K562 (cell line): ENCODE data around the gene GJB2.

Source experiments
- ADNP ChIP-seq: fragments of 200-800 bp; sonication (Bioruptor generic); IDR thresholded peaks from 2 replicates; pipeline ENCODE4 v1.6.1; 2016; ENCODE audit warnings: missing genetic modification characterization, missing compliant biosample characterization
- CTCF ChIP-seq, 3 experiments: IDR thresholded peaks in 2 of 3; conservative IDR thresholded peaks in 1 of 3; 2 replicates each; pipeline ENCODE4 v1.5.1; 2011 to 2012; ENCODE audit warnings: low read length in 3 of 3, mild to moderate bottlenecking in 3 of 3, control low read depth in 2 of 3, improper control_type of control experiment in 1 of 3, inconsistent platforms in 1 of 3, low read depth in 1 of 3, mixed read lengths in 1 of 3, moderate library complexity in 1 of 3; ENCODE audit not compliant: insufficient read depth in 2 of 3
- SIN3A ChIP-seq, 2 experiments: fragments of 150-350 bp in 1 of 2; IDR thresholded peaks; 2 replicates each; pipeline ENCODE4 v1.6.1; 2011 to 2016; ENCODE audit warnings: borderline replicate concordance in 2 of 2, low read depth in 2 of 2, low read length in 2 of 2, mild to moderate bottlenecking in 2 of 2, moderate library complexity in 2 of 2; ENCODE audit not compliant: control insufficient read depth in 1 of 2

GRCh38 chr13:20161951-20162300, 30.8 kb downstream of the GJB2 start:
- TF ChIP-seq CTCF (IDR thresholded peaks at IDR 0.05 in 2 of 3, conservative IDR thresholded peaks at IDR 0.05 in 1 of 3; ENCODE audit: insufficient read depth in 2 of 3, low read depth in 1 of 3, low read length in 3 of 3) (no peak), ADNP (tag) (no peak), SIN3A (IDR thresholded peaks at IDR 0.05; ENCODE audit: borderline replicate concordance in 2 of 2, control insufficient read depth in 1 of 2, low read depth in 2 of 2, low read length in 2 of 2) (no peak)
